GM10266 (cell line): ENCODE results near the gene DKK1.
"Not testable (repeated sequence)": the region's sequence is repeated elsewhere in the genome, so short reads cannot be mapped to it uniquely, and the experiment has no call there.

Experiments
- DNase-seq: peaks from one replicate; pipeline ENCODE4 v3.0.0; 2012; ENCODE audit errors: extremely low spot score
- CTCF ChIP-seq: IDR thresholded peaks from 2 replicates; pipeline ENCODE4 v1.5.1; 2012; ENCODE audit warnings: mild to moderate bottlenecking, low read depth; ENCODE audit not compliant: control insufficient read depth, insufficient read depth; ENCODE audit errors: missing control alignments

The DKK1 gene

GRCh38 chr10:52359441-52359840 is 45.4 kb downstream of the DKK1 start:
- TF ChIP-seq CTCF, result no peak
- no peak for DNase-seq

GRCh38 chr10:52365547-52366432 is 51.7 kb downstream of the DKK1 start:
- DNase-seq, result not testable (repeated sequence)
